Measurements from ENCODE around the gene STAC3.
A peak's percentile ranks its signal among the peaks of the same experiment; 100 is the strongest.

Gene STAC3

GRCh38 chr12:57212701-57213057 lies 38.3 kb downstream of the STAC3 start:
- Histone ChIP-seq H3K9ac (no peak overlapping the region), H3K27ac (no peak overlapping the region), H4K20me1 (peaks cover 51% of the 10 kb centered on the region), H3K36me3 (no peaks in the 10 kb centered on the region), H3K9me3 (no peaks in the 10 kb centered on the region), H3K4me1 (peaks cover 97% of the 10 kb centered on the region), H3K4me2 (peak overlapping the region; percentile 70), H3K27me3 (peaks cover 43% of the 10 kb centered on the region), H3K4me3 (no peak overlapping the region)
- no peak for TF ChIP-seq Cebpa-rat (IDR thresholded peaks at IDR 0.05)

GRCh38 chr12:57211791-57212700 lies 38.9 kb downstream of the STAC3 start:
- Histone ChIP-seq H3K4me3 (no peak overlapping the region), H4K20me1 (peaks cover 45% of the 10 kb centered on the region), H3K36me3 (no peaks in the 10 kb centered on the region), H3K9me3 (no peaks in the 10 kb centered on the region), H3K27me3 (peaks cover 37% of the 10 kb centered on the region), H3K9ac (0 out of 2 replicates have a peak overlapping the region, but pooled peaks have one; percentile 2), H3K4me2 (peak overlapping the region; percentile 85), H3K27ac (peak overlapping the region; percentile 2; the same call in 1 of the 2 replicates), H3K4me1 (peaks cover 92% of the 10 kb centered on the region)
- TF ChIP-seq Cebpa-rat (IDR thresholded peaks at IDR 0.05) = no peak

- peak overlapping the region; percentile 2 for H3K27ac ChIP-seq
- peaks cover 85% of the 10 kb centered on the region for H3K4me1 ChIP-seq
- H3K9ac ChIP-seq = 0 out of 2 replicates have a peak overlapping the region, but pooled peaks have one; percentile 2
- peak overlapping the region; percentile 85 for H3K4me2 ChIP-seq
- H3K9me3 ChIP-seq = no peaks in the 10 kb centered on the region
- H3K36me3 ChIP-seq = peaks cover 7% of the 10 kb centered on the region; the same call in 1 of the 2 replicates
- no peak for TF ChIP-seq Cebpa-rat (IDR thresholded peaks at IDR 0.05)
- peaks cover 28% of the 10 kb centered on the region for H3K27me3 ChIP-seq
- H3K4me3 ChIP-seq = no peak overlapping the region
- H4K20me1 ChIP-seq = peaks cover 37% of the 10 kb centered on the region
Measured at GRCh38 chr12:57210926-57211692, 39.9 kb downstream of the STAC3 start.

GRCh38 chr12:57210461-57210860 lies 40.5 kb downstream of the STAC3 start:
- TF ChIP-seq Cebpa-rat (IDR thresholded peaks at IDR 0.05) = no peak
- no peak overlapping the region; the same call in 1 of the 2 replicates for H3K27ac ChIP-seq
- H3K4me3 ChIP-seq = no peak overlapping the region
- peaks cover 31% of the 10 kb centered on the region for H4K20me1 ChIP-seq
- H3K9ac ChIP-seq = no peak overlapping the region
- peaks cover 21% of the 10 kb centered on the region for H3K27me3 ChIP-seq
- peak overlapping the region; percentile 85 for H3K4me2 ChIP-seq
- H3K4me1 ChIP-seq = peaks cover 78% of the 10 kb centered on the region
- H3K36me3 ChIP-seq = peaks cover 13% of the 10 kb centered on the region; the same call in 1 of the 2 replicates
- H3K9me3 ChIP-seq = no peaks in the 10 kb centered on the region

GRCh38 chr12:57209916-57210315 lies 41.1 kb downstream of the STAC3 start:
- peaks cover 16% of the 10 kb centered on the region for H3K27me3 ChIP-seq
- H3K4me1 ChIP-seq = peaks cover 74% of the 10 kb centered on the region
- H3K27ac ChIP-seq = no peak overlapping the region
- H3K4me2 ChIP-seq = peak overlapping the region; percentile 85
- H3K9ac ChIP-seq = no peak overlapping the region
- peaks cover 18% of the 10 kb centered on the region; the same call in 1 of the 2 replicates for H3K36me3 ChIP-seq
- H3K9me3 ChIP-seq = no peaks in the 10 kb centered on the region
- peaks cover 25% of the 10 kb centered on the region for H4K20me1 ChIP-seq
- TF ChIP-seq Cebpa-rat (IDR thresholded peaks at IDR 0.05) = no peak
- H3K4me3 ChIP-seq = no peak overlapping the region

- peak overlapping the region; percentile 50 for H3K4me2 ChIP-seq
Measured at GRCh38 chr12:57208631-57209282, 42.2 kb downstream of the STAC3 start.

GRCh38 chr12:57207731-57208630 lies 43.0 kb downstream of the STAC3 start:
- Histone ChIP-seq H3K27ac (no peak overlapping the region), H3K4me3 (no peak overlapping the region), H4K20me1 (peaks cover 10% of the 10 kb centered on the region; the same call in 1 of the 2 replicates), H3K9ac (no peak overlapping the region), H3K9me3 (no peaks in the 10 kb centered on the region), H3K4me2 (peak overlapping the region; percentile 50), H3K27me3 (no peaks in the 10 kb centered on the region), H3K36me3 (peaks cover 38% of the 10 kb centered on the region; the same call in 1 of the 2 replicates), H3K4me1 (peaks cover 62% of the 10 kb centered on the region)
- TF ChIP-seq Cebpa-rat (IDR thresholded peaks at IDR 0.05) = no peak

More at GRCh38 chr12:57208631-57209282, 42.2 kb downstream of the STAC3 start:
- no peak for TF ChIP-seq Cebpa-rat (IDR thresholded peaks at IDR 0.05)
- H3K27me3 ChIP-seq = peaks cover 4% of the 10 kb centered on the region
- no peak overlapping the region for H3K9ac ChIP-seq
- peaks cover 14% of the 10 kb centered on the region for H4K20me1 ChIP-seq
- H3K36me3 ChIP-seq = peaks cover 30% of the 10 kb centered on the region; the same call in 1 of the 2 replicates
- no peak overlapping the region for H3K4me3 ChIP-seq
- H3K27ac ChIP-seq = no peak overlapping the region
- H3K4me1 ChIP-seq = peaks cover 70% of the 10 kb centered on the region
- no peaks in the 10 kb centered on the region for H3K9me3 ChIP-seq

- Histone ChIP-seq H3K9me3 (no peaks in the 10 kb centered on the region), H3K4me1 (peaks cover 41% of the 10 kb centered on the region), H3K27me3 (no peaks in the 10 kb centered on the region), H3K4me2 (no peak overlapping the region), H3K9ac (no peak overlapping the region), H3K27ac (no peak overlapping the region), H3K4me3 (no peak overlapping the region), H4K20me1 (peaks cover 3% of the 10 kb centered on the region; the same call in 1 of the 2 replicates), H3K36me3 (peaks cover 56% of the 10 kb centered on the region; the same call in 1 of the 2 replicates)
- TF ChIP-seq Cebpa-rat (IDR thresholded peaks at IDR 0.05) = no peak
Measured at GRCh38 chr12:57205931-57206330, 45.1 kb downstream of the STAC3 start.
